SK-N-SH (cell line): Measurements from ENCODE around the gene MYH15. TPM values are rescaled to one million over a fixed set of nuclear protein-coding genes. Genes with fewer than 3 reads are reported as not detected.

Source experiments
- CTCF ChIA-PET: fragments of 300-600, 350-600 bp; formaldehyde crosslinking; extraction: SDS; loops from one replicate; lab custom pipeline; 2021; lab: Yijun Ruan, JAX
- POLR2A ChIA-PET: fragments of 350-600 bp; sonication (Branson Sonifier 250); formaldehyde crosslinking; extraction: SDS; loops from one replicate; lab custom pipeline; 2020; ENCODE audit warnings: antibody characterized with exemption, inconsistent platforms; lab: Yijun Ruan, JAX
- DNase-seq: peaks from one replicate; pipeline ENCODE4 v3.0.0; 2012
- H2AFZ ChIP-seq: fragments of 200-600 bp; sonication (generic); 2 replicates; pipeline ENCODE4 v1.8.1; 2016; ENCODE audit warnings: antibody characterized with exemption, mild to moderate bottlenecking, low read depth
- H3F3A ChIP-seq: fragments of 200-600 bp; sonication (generic); replicated peaks from 2 replicates; pipeline ENCODE3; 2016; ENCODE audit warnings: antibody characterized with exemption, mild to moderate bottlenecking; ENCODE audit not compliant: insufficient read depth
- H3K27ac ChIP-seq, 2 experiments: fragments of 200-500 bp in 1 of 2; fragments of 200-600 bp in 1 of 2; sonication (Bioruptor generic) in 1 of 2; sonication (generic), shearing (Covaris generic) in 1 of 2; 2 replicates each; pipeline versions ENCODE4 v1.5.1 to v1.6.1; 2014 to 2016; ENCODE audit warnings: low read depth in 2 of 2, inconsistent platforms in 1 of 2, low read length in 1 of 2, mild to moderate bottlenecking in 1 of 2, mixed read lengths in 1 of 2
- H3K27me3 ChIP-seq: fragments of 200-600 bp; sonication (generic), shearing (Covaris generic); 2 replicates; pipeline ENCODE4 v1.6.1; 2016; ENCODE audit warnings: mixed run types; ENCODE audit not compliant: insufficient read depth
- H3K36me3 ChIP-seq, 2 experiments: fragments of 200-500 bp in 1 of 2; fragments of 200-600 bp in 1 of 2; sonication (Bioruptor generic) in 1 of 2; sonication (generic) in 1 of 2; replicated peaks in 1 of 2; 2 replicates each; pipeline versions ENCODE3 to v1.5.1; 2014 to 2016; ENCODE audit warnings: low read length in 1 of 2, mild to moderate bottlenecking in 1 of 2; ENCODE audit not compliant: insufficient read depth in 2 of 2, control insufficient read depth in 1 of 2
- H3K4me1 ChIP-seq, 2 experiments: fragments of 200-500 bp in 1 of 2; fragments of 200-600 bp in 1 of 2; sonication (Bioruptor generic) in 1 of 2; sonication (generic), shearing (Covaris generic) in 1 of 2; 2 replicates each; pipeline versions ENCODE4 v1.5.1 to v1.6.1; 2014 to 2016; ENCODE audit warnings: low read depth in 1 of 2, low read length in 1 of 2, mixed run types in 1 of 2; ENCODE audit not compliant: insufficient read depth in 2 of 2, control insufficient read depth in 1 of 2
- H3K4me2 ChIP-seq: fragments of 200-600 bp; sonication (generic), shearing (Covaris generic); 2 replicates; pipeline ENCODE4 v1.6.1; 2017; ENCODE audit warnings: mixed run types
- H3K4me3 ChIP-seq, 2 experiments: fragments of 200-500 bp in 1 of 2; fragments of 200-600 bp in 1 of 2; sonication (Bioruptor generic) in 1 of 2; sonication (generic), shearing (Covaris generic) in 1 of 2; 2 replicates each; pipeline versions ENCODE4 v1.5.1 to v1.8.1; 2014 to 2016; ENCODE audit warnings: low read depth in 2 of 2, inconsistent platforms in 1 of 2, low read length in 1 of 2, mild to moderate bottlenecking in 1 of 2, mixed read lengths in 1 of 2, moderate library complexity in 1 of 2
- H3K79me2 ChIP-seq: fragments of 200-600 bp; sonication (generic); 2 replicates; pipeline ENCODE4 v1.8.1; 2017; ENCODE audit warnings: mild to moderate bottlenecking; ENCODE audit not compliant: insufficient read depth
- H3K9ac ChIP-seq: fragments of 200-600 bp; sonication (generic); 2 replicates; pipeline ENCODE4 v1.6.1; 2017; ENCODE audit warnings: mixed run types
- H3K9me2 ChIP-seq: fragments of 200-600 bp; sonication (generic); 2 replicates; pipeline ENCODE4 v1.6.1; 2017; ENCODE audit warnings: mixed run types
- H3K9me3 ChIP-seq: fragments of 200-600 bp; sonication (generic); 2 replicates; pipeline ENCODE4 v1.6.1; 2017; ENCODE audit warnings: mixed run types, mild to moderate bottlenecking, moderate library complexity
- H4K20me1 ChIP-seq: fragments of 200-600 bp; sonication (generic); 2 replicates; pipeline ENCODE4 v1.6.1; 2017; ENCODE audit warnings: mild to moderate bottlenecking, mixed run types; ENCODE audit not compliant: insufficient read depth
- ELF1 ChIP-seq: IDR thresholded peaks from 2 replicates; pipeline ENCODE4 v1.4.0; 2012
- EP300 ChIP-seq, 2 experiments: IDR thresholded peaks; 2 replicates each; pipeline versions ENCODE4 v1.4.0 to v1.6.1; 2012; ENCODE audit warnings: borderline replicate concordance in 1 of 2, low read depth in 1 of 2, low read length in 1 of 2
- FOXJ3 ChIP-seq: sonication (generic); formaldehyde crosslinking; IDR thresholded peaks from 2 replicates; pipeline ENCODE4 v1.5.1; 2020; ENCODE audit warnings: mild to moderate bottlenecking, missing genetic modification reagents
- GATA2 ChIP-seq: sonication (generic); formaldehyde crosslinking; IDR thresholded peaks from 2 replicates; pipeline ENCODE4 v1.5.0; 2020; ENCODE audit warnings: mild to moderate bottlenecking, missing genetic modification reagents
- JUND ChIP-seq: IDR thresholded peaks from 2 replicates; pipeline ENCODE4 v1.4.0; 2012
- POLR2AphosphoS5 ChIP-seq: IDR thresholded peaks from 2 replicates; pipeline ENCODE4 v1.6.1; 2012; ENCODE audit warnings: low read depth, low read length
- RAD21 ChIP-seq: IDR thresholded peaks from 2 replicates; pipeline ENCODE4 v1.6.1; 2012; ENCODE audit warnings: mild to moderate bottlenecking, low read length
- RCOR1 ChIP-seq: fragments of 150-350 bp; IDR thresholded peaks from 2 replicates; pipeline ENCODE4 v1.6.1; 2017; ENCODE audit warnings: antibody characterized with exemption, low read length
- RFX5 ChIP-seq: IDR thresholded peaks from 2 replicates; pipeline ENCODE4 v1.6.1; 2012; ENCODE audit warnings: mild to moderate bottlenecking, improper control_type of control experiment, low read length
- YY1 ChIP-seq: IDR thresholded peaks from 2 replicates; pipeline ENCODE4 v1.4.0; 2012; ENCODE audit warnings: low read depth, mild to moderate bottlenecking
- WGBS: methylation state at CpG from one replicate; pipeline ENCODE4 v1.1.6; 2017; ENCODE audit warnings: low lambda C conversion rate; 5-methylcytosine and 5-hydroxymethylcytosine counted together
- polyA plus RNA-seq, 3 experiments: library from polyadenylated mRNA; depleted of rRNA; stranded (reverse); fragments of >200 nt; gene quantifications; 2 replicates each; pipeline ENCODE4 v1.2.3, GENCODE V29; 2012
- TF ChIP-seq, protein P1 (sequence below): fragments of 200-600 bp; sonication (generic); IDR thresholded peaks from 2 replicates; pipeline ENCODE4 v1.6.1; 2017; ENCODE audit warnings: antibody characterized with exemption, mild to moderate bottlenecking, moderate library complexity
- TF ChIP-seq, protein P2 (sequence below): IDR thresholded peaks from 2 replicates; pipeline ENCODE4 v1.6.1; 2012; ENCODE audit warnings: mild to moderate bottlenecking, low read depth, low read length, moderate library complexity

MYH15 gene
- polyA plus RNA-seq, 1 of the 3 experiments (the other 2 are of a cell fraction) = 2.1 TPM

GRCh38 chr3:108511055-108511454 lies 659 bp upstream of the MYH15 start:
- TF ChIP-seq GATA2 (CRISPR knock-in tag) = peak; percentile 90
- TF ChIP-seq RAD21 = peak; percentile 57
- TF ChIP-seq EP300 (IDR thresholded peaks at IDR 0.05; ENCODE audit: borderline replicate concordance in 1 of 2, low read depth in 1 of 2, low read length in 1 of 2) = peak in 1 of 2 experiments; percentile 86; a peak in 2 of 4 replicates
- TF ChIP-seq, protein P1, sequence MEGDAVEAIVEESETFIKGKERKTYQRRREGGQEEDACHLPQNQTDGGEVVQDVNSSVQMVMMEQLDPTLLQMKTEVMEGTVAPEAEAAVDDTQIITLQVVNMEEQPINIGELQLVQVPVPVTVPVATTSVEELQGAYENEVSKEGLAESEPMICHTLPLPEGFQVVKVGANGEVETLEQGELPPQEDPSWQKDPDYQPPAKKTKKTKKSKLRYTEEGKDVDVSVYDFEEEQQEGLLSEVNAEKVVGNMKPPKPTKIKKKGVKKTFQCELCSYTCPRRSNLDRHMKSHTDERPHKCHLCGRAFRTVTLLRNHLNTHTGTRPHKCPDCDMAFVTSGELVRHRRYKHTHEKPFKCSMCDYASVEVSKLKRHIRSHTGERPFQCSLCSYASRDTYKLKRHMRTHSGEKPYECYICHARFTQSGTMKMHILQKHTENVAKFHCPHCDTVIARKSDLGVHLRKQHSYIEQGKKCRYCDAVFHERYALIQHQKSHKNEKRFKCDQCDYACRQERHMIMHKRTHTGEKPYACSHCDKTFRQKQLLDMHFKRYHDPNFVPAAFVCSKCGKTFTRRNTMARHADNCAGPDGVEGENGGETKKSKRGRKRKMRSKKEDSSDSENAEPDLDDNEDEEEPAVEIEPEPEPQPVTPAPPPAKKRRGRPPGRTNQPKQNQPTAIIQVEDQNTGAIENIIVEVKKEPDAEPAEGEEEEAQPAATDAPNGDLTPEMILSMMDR = no peak
- TF ChIP-seq FOXJ3 (CRISPR knock-in tag) = peak; percentile 60
- no peak for TF ChIP-seq YY1
- TF ChIP-seq RCOR1 = peak; percentile 48; the same call in 1 of the 2 replicates
- CTCF ChIA-PET = interaction anchor here (0.7 to 3.8 kb wide), 10 partner anchors 15 to 584 kb away, joined by 3 to 11 read pairs (median 4); no protein-coding TSS in a partner anchor

DNA sequence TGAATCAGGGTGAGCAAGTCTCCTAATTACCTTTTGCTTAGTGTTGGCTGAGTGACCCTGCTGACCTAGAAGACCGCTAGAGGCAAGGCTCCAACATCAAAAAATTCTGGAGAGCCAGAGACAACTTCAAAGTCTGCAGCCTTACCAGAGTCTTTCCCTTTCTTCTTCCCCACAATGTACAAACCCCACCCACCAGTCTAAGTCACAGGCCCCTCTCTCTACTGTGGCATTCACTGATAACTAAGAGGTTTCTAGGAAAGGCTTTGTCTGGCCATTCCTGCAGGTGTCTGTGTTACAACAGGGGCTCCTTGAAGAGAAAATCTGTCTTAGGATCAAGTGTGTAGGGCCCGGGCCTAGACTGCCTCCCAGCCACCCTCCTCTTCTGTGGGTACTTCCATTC lies 525 bp downstream of the MYH15 start:
- Histone ChIP-seq H3K79me2 (no peaks in the 10 kb centered on the region), H3K9ac (no peak overlapping the region), H3K27me3 (no peaks in the 10 kb centered on the region), H4K20me1 (no peaks in the 10 kb centered on the region), H3F3A (no peaks in the 10 kb centered on the region), H3K27ac (peak overlapping the region in 1 of 2 experiments; percentile 47; a peak in 1 of 4 replicates), H3K36me3 (no peaks in the 10 kb centered on the region), H3K9me2 (no peaks in the 10 kb centered on the region), H3K4me3 (no peak overlapping the region), H3K4me1 (peaks cover 0 to 22% of the 10 kb centered on the region in 2 experiments; a peak in 2 of 4 replicates), H3K4me2 (no peak overlapping the region), H3K9me3 (no peaks in the 10 kb centered on the region), H2AFZ (no peak overlapping the region)
- WGBS = 88% methylated on average over 2 of the region's 2 CpGs
- TF ChIP-seq RFX5 (no peak), JUND (no peak), ELF1 (no peak), POLR2AphosphoS5 (no peak)
- TF ChIP-seq, protein P2, sequence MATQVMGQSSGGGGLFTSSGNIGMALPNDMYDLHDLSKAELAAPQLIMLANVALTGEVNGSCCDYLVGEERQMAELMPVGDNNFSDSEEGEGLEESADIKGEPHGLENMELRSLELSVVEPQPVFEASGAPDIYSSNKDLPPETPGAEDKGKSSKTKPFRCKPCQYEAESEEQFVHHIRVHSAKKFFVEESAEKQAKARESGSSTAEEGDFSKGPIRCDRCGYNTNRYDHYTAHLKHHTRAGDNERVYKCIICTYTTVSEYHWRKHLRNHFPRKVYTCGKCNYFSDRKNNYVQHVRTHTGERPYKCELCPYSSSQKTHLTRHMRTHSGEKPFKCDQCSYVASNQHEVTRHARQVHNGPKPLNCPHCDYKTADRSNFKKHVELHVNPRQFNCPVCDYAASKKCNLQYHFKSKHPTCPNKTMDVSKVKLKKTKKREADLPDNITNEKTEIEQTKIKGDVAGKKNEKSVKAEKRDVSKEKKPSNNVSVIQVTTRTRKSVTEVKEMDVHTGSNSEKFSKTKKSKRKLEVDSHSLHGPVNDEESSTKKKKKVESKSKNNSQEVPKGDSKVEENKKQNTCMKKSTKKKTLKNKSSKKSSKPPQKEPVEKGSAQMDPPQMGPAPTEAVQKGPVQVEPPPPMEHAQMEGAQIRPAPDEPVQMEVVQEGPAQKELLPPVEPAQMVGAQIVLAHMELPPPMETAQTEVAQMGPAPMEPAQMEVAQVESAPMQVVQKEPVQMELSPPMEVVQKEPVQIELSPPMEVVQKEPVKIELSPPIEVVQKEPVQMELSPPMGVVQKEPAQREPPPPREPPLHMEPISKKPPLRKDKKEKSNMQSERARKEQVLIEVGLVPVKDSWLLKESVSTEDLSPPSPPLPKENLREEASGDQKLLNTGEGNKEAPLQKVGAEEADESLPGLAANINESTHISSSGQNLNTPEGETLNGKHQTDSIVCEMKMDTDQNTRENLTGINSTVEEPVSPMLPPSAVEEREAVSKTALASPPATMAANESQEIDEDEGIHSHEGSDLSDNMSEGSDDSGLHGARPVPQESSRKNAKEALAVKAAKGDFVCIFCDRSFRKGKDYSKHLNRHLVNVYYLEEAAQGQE = no peak
- POLR2A ChIA-PET = no interaction called here
- DNase-seq = no peak
- CTCF ChIA-PET = interaction anchor here (0.7 to 3.8 kb wide), 4 partner anchors 16 to 43 kb away, joined by 3 to 11 read pairs (median 4); no protein-coding TSS in a partner anchor

More at GRCh38 chr3:108511055-108511454, 659 bp upstream of the MYH15 start:
- POLR2A ChIA-PET = no interaction called here
- Histone ChIP-seq H4K20me1 (no peaks in the 10 kb centered on the region), H3K79me2 (no peaks in the 10 kb centered on the region), H3K36me3 (no peaks in the 10 kb centered on the region), H3K9me2 (no peaks in the 10 kb centered on the region), H3K27ac (no peak overlapping the region), H3K4me2 (no peak overlapping the region), H3K9ac (no peak overlapping the region), H3K27me3 (no peaks in the 10 kb centered on the region), H3K4me1 (peaks cover 0 to 20% of the 10 kb centered on the region in 2 experiments; a peak in 2 of 4 replicates), H3F3A (no peaks in the 10 kb centered on the region), H2AFZ (no peak overlapping the region), H3K9me3 (no peaks in the 10 kb centered on the region), H3K4me3 (no peak overlapping the region)
- WGBS = 86% methylated on average over 4 of the region's 4 CpGs
- no peak for DNase-seq
